GM19438 (cell line): ENCODE measurements around the gene FOXA1.
"Not testable (repeated sequence)": the region's sequence is repeated elsewhere in the genome, so short reads cannot be mapped to it uniquely, and the experiment has no call there.

ENCODE experiments used
- ATAC-seq: cut with Tn5 transposase; IDR thresholded peaks from one replicate; pipeline ENCODE4 v1.9.1; 2021; ENCODE audit warnings: low read depth; ENCODE audit not compliant: unreplicated experiment

Gene FOXA1

DNA sequence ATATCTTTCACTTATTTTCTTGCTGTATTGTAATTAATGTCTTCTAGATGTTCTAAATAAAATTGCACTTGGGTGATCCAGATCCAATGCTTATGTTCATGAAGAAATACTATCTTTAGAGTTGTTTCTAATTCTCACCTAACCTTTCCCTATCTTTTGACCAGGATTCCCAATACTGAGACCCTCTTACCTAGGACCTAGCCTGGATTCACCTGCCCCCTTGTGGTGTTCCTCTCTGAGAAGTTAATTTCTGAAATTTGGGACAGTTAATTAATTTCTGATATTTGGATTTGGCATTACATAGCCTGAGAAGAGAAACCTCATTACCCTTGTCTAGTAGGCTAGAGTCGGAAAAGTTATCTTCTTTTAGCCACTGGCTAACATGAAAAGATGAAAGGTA, 29.5 kb downstream of the FOXA1 start:
- ATAC-seq: no peak

DNA sequence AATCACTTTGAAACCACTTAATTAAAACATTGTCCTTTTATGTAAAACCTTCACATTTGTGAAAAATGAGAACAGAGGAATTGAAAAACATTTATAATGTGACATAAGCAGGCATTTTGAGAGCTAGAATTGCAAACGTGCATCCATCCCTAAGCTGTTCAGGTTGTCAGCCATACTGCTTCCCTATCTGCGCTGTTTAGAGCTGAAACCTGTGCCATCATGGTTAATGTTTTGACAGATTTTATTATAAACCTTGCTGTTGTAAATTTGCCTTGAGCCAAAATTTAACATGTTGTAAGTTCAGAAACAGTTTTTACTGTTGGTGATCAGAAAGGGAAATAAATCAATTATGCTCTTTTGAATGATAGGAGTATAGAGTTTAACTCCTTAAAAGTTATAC, 31.9 kb downstream of the FOXA1 start:
- no peak for ATAC-seq

DNA sequence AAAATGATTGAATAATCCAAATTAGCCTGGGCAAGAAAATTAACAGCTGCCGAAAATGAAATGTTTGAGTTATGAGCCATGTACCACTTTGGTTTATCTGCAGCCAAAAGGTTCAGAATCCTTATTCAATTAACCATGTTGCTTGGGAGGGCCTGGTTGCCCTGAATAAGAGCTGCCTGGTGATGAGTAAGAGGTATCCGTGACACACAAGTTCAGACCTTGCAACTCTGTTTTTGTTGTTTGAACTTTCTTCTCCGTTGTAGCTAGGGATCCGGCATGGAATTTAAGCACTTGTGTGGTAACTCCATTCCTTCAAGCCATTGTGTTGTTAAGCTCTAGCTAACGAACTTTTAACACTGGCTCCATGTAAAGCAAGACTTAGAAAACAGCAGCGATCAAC, 35.7 kb downstream of the FOXA1 start:
- no peak for ATAC-seq

DNA sequence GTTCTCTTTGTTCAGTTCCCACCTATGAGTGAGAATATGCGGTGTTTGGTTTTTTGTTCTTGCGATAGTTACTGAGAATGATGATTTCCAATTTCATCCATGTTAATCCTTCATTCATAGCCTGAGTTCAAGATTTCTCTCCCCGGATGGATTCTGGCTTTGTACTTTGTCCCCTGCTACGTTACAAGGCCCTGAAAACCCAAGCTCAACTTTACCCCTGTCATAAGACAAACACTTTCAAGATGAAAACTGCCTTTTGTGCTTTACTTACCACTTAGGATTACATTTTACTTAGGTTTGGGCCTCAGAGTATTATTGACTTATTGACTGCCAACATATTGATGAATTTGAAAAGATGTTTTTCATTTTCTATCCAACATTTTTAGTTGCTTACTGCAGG, 36.3 kb downstream of the FOXA1 start:
- no peak for ATAC-seq

DNA sequence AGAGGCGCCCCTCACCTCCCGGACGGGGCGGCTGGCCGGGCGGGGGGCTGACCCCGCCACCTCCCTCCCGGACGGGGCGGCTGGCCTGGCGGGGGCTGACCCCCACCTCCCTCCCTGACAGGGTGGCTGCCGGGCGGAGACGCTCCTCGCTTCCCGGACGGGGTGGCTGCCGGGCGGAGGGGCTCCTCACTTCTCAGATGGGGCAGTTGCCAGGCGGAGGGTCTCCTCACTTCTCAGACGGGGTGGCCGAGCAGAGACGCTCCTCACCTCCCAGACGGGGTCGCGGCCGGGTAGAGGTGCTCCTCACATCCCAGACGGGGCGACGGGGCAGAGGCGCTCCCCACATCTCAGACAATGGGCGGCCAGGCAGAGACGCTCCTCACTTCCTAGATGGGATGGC, 39.5 kb downstream of the FOXA1 start:
- ATAC-seq: not testable (repeated sequence)

DNA sequence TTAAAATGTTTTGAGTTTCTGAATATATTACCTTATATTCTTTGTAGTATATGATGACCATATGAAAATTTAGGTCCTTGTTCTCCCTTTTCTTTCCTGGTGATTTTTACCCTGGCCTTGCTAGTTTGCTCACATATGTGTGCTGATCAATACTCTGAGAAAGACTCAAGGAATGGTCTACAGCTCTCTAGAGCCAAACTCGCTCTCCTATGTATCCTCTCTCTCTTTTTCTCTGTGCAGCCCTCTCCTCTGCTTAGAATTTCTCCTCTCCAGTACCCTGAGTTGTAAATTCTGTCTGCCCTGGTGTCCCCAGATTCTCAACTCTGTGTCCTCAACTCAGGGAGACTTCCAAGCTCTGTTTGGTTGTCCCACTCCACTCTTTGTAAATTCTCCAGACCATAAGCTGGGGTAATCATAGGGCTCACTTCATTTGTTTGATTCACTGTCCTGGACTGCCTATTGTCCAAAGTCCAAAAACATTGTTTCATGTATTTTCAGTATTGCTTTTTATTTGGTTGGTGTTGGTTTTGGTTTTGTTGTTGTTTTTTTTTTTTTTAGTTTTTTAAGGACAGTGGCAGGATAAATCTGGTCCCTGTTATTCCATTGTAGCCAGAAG, 41.0 kb downstream of the FOXA1 start:
- ATAC-seq: no peak

DNA sequence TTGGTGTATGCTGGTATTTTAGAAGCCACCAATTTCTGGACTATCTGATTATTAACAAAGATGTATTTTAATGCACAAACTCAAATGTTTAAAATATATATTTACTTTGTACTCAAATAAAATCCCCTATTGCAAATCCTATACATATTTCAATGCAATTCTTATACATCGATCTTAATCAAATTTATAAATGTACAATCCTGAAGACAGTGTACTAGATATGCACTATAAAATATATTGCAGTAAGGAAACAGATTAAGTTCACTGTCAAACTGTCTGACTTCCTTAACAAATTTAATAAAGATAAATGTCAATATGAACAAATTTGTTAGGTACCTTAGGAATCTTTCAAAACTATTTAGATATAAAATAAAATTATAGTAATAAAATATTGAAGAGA, 43.9 kb downstream of the FOXA1 start:
- no peak for ATAC-seq

DNA sequence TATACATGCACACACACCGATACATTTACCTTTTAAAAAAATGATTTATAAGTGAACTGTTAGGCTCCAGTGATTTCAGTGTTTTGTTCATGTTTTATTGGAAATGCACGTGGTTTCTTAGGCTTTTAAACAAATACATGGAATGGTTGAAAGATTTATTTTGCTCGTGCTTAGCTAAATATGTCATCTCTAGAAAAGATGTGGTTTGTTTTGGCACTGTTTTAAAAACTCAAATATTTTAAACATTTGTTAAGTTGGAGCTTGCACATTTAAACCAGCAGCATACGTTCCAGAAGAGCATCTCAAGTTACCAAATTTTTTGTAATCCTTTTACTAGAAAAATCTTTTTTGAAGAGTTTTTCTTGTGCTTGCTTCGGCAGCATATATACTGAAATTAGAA, 44.5 kb downstream of the FOXA1 start:
- ATAC-seq: no peak

DNA sequence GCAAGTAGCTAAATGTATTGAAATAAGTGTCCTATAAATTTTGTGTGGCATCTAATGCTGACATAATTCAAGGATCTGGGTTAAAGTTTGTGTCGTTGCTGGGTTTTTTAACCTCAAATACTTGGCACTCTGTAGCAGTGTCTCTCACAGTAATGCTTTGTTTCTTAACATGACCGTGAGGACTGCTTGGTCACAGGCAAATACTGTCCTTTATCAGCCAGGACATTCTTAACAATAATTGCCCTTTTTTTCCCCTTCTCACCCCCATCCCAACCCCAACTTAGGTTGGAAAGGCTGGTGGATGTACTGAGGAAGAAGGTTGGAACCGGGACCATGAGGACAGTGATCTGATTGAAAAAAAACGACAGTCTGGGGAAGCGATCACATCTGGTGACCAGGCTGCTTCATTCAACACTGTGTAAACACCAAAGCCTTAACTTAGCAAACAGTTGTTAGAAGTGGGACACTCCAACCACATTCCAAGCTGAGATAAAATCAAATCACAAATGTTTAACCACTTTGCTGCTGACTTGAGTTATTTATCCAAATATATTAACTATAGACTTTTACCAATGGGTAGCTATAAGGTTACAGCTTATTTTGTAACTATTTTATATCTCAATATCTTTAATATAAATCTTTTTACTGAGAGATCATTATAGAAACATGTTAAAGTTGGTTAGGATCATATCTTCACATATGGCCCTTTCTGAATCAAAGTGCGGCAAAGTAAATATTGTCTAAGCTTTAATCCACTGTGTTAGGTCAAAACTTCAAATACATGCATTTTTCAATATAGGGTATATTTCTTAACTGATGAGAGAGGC, 48.2 kb downstream of the FOXA1 start:
- no peak for ATAC-seq

DNA sequence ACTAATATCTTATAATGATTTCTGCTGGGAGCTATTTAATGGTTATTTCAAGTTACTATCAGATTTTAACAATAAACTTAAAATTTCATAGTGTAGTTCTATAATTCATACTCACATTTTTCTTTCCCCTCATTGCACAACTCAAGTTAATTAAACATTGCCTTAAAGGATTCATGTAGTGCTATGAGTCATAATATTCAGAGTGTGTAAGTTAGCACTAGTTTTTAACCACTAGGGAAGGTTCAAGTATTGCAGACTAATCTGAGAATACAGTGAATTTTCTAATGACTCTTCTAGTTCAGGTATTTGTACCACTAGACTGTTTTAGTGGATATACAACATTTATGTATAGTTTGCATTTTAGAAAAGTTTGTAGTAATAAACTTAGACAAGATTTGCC, 49.9 kb downstream of the FOXA1 start:
- no peak for ATAC-seq

DNA sequence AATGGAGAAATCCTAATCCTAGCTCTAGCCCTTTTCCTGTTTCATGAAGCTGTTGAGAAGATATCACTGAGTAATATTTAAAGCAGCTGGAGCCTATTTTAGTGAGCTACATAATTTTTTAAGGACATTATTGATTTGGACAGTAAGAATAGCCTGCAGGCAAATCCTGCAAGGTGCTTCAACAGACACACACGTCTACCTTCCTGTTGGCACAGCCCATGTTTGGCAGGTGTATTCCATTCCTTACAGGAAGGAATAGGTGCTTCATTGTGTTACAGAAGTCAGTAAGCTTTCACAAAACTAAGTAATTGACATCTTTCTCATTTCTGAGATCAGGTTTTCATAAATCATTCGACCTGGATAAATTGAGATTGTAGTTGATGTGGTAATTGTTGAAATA, 50.6 kb downstream of the FOXA1 start:
- no peak for ATAC-seq

DNA sequence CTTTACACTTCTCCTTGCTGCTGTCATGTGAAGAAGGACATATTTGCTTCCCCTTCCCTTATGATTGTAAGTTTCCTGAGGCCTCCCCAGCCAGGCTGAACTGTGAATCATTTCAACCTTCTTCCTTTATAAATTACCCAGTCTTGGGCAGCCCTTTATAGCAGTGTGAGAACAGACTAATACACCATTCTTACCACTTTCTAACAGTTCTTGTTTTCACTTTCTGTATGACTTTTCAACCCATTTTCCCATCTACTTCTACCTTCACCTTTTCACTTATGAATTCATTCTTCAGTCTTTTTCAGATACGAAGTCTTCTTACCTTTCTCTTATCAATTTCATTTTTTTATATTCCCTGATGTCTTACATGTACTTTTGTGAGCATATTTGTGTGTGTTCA, 55.1 kb downstream of the FOXA1 start:
- no peak for ATAC-seq
